GM18499 (cell line): Measurements from ENCODE around the gene GALNTL6.
A peak's percentile ranks its signal among the peaks of the same experiment; 100 is the strongest.
"Not testable (repeated sequence)": the region's sequence is repeated elsewhere in the genome, so short reads cannot be mapped to it uniquely, and the experiment has no call there.

ENCODE experiments used
- ATAC-seq: cut with Tn5 transposase; IDR thresholded peaks from one replicate; pipeline ENCODE4 v1.9.1; 2021; ENCODE audit warnings: moderate number of reproducible peaks; ENCODE audit not compliant: insufficient read depth, unreplicated experiment

GALNTL6 gene

DNA sequence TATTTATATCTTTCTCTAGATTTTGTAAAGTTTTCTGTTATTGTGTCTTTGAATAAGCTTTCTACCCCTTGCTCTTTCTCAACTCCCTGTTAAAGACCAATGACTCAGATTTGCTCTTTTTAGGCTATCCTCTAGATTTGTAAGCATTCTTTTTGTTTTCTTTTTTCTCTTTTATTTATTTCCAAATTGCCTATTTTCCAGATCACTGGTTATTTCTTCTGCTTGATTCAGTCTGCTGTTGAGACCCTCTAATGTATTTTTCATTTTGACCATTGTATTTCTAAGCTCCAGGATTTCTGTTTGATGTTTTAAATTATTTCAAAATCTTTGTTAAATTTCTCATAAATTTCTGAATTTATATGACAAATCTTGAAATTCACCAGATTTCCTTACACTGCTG, 892.8 kb downstream of the GALNTL6 start:
- no peak for ATAC-seq

- no peak for ATAC-seq
These were observed 894.4 kb downstream of the GALNTL6 start for GRCh38 chr4:172707622-172708021.

- ATAC-seq = no peak
These were observed 895.0 kb downstream of the GALNTL6 start for GRCh38 chr4:172708184-172708583.

DNA sequence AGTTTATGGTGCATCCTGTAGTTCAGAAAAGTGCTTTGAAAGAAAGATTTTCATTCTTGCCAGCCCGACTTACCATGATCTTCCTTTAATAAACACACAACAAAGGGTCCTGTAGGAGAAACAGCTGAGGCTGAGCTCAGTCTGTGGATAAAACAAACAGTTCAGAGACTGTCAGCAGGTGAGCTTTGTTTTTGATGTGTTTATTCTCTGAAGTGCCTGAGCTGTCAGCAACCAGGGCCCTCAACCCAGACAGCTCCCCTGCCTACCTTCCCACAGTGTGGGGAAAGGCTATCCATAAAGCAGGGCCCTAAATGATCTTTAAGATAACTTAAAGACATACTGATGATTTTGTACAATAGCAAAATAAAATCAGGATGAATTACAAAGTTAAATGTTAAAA, 896.2 kb downstream of the GALNTL6 start:
- no peak for ATAC-seq

DNA sequence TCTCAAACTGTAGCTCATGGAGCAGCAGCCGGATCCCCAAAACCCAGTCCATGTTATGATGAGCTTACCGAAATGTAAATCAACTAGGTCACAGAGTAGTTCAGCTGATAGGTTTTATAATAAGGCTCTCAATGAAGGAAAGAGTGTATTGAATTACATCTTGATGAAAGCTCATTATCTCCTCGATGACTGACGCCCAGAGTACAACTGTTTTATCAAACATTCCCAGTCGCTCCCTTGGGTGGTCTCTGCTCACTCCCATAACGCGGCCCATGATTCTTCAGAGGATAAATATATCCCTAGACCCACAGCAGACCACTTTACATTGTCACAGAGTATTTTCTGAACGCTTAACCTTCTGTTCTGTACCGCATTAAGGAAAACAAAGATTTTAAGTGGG, 903.1 kb downstream of the GALNTL6 start:
- ATAC-seq = no peak

DNA sequence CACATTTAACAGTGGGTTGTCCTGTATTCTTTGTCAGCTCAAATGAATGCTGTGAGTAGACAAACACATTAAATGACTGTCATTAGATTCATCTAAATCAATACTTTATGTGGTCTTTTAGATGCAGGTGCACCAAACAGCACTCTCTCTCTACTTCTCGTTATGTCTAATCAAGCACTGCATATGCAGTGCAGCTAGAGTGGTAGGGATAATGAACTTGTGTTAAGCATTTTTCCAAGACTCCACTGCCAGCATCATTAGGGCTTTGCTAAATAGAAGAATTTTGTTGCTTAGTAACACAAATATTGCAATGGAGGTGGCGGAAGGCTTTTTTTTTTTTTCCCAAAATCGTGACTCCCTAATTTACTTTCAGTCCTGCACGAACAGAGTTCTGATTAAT, 908.5 kb downstream of the GALNTL6 start:
- no peak for ATAC-seq

GRCh38 chr4:172725581-172725980, 912.4 kb downstream of the GALNTL6 start:
- ATAC-seq = no peak

DNA sequence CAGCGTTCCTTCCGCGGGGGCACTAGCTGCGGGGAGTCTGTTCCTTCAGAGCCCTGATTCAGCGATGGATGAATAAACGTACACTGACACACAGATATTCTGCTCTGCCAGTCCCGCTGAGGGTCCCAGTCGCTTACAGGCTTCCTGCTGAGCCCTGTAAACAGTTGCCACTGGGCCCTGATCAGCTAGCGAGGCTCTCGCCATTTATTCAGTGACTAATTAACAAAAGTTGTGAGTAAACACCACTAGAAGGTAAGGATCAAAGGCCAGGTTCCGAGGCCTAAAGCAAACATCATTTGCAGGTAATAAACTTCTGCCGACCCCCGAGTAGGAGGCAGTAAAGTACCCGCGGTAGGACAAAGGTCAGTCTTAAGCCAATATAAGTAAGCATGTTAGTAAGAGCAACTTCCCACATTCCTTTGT, 912.8 kb downstream of the GALNTL6 start:
- ATAC-seq = no peak

DNA sequence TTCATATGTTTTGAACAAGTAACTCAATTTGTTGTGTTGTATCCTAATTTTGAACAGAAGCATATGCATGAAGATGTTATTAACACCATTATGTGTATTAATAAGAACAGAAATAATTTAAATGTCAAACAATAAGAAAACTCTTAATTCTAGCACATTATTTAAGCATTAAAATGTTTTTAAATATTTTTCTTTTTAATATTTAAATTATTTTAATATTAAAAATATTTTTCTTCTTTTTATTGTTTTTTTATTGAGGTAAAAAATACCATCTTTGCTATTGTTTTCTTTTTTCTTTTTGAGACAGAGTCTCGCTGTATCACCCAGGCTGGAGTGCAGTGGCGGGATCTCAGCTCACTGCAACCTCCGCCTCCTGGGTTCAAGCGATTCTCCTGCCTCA, 914.4 kb downstream of the GALNTL6 start:
- ATAC-seq = no peak

GRCh38 chr4:172733645-172734044, 920.4 kb downstream of the GALNTL6 start:
- ATAC-seq = not testable (repeated sequence)

GRCh38 chr4:172734555-172734954, 921.4 kb downstream of the GALNTL6 start:
- ATAC-seq = no peak

GRCh38 chr4:172736046-172736445, 922.8 kb downstream of the GALNTL6 start:
- ATAC-seq = no peak

- ATAC-seq = peak; percentile 99
These were observed 927.2 kb downstream of the GALNTL6 start for GRCh38 chr4:172740434-172740833.

DNA sequence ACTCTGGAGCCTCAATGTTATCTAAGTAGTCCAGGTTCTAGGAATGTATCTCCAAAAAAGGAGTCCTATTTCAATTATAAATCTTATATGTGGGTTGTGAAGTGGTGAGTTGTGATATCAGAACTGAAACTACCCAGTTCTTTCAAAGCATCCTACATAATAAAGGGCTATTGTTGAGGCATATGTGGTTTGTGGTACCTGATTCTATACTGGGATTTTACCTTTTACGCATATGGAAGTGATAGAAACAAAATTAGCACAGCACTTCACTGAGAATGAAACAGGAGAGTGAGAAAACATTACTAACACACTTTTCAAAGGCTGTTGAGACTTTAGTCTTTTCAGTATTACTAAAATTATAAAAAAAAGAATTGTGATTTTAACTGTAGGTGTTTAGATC, 937.7 kb downstream of the GALNTL6 start:
- peak; percentile 99 for ATAC-seq

GRCh38 chr4:172751550-172751949, 938.3 kb downstream of the GALNTL6 start:
- ATAC-seq = no peak

GRCh38 chr4:172758586-172759340, 945.6 kb downstream of the GALNTL6 start:
- ATAC-seq = no peak

GRCh38 chr4:172760512-172760911, 947.3 kb downstream of the GALNTL6 start:
- ATAC-seq = no peak

GRCh38 chr4:172762895-172763294, 949.7 kb downstream of the GALNTL6 start:
- no peak for ATAC-seq

DNA sequence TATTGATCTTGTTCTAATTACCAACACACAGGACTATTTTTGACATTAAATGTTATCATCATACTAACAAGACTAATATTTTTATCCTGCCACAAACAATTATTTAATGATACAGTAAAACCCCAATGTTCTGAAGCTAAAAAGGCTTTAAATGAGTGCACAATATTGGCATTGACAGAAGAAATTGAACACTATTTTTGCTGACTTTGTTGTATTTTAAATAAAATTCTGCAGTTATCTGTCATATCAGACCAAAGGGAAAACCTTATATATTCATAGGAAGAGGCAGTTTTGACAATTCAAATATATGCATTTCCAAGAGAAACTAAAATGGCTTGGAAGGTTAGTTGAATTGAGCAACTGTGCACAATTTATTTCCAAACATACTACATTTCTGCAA, 957.6 kb downstream of the GALNTL6 start:
- no peak for ATAC-seq

GRCh38 chr4:172772781-172773180, 959.6 kb downstream of the GALNTL6 start:
- no peak for ATAC-seq

DNA sequence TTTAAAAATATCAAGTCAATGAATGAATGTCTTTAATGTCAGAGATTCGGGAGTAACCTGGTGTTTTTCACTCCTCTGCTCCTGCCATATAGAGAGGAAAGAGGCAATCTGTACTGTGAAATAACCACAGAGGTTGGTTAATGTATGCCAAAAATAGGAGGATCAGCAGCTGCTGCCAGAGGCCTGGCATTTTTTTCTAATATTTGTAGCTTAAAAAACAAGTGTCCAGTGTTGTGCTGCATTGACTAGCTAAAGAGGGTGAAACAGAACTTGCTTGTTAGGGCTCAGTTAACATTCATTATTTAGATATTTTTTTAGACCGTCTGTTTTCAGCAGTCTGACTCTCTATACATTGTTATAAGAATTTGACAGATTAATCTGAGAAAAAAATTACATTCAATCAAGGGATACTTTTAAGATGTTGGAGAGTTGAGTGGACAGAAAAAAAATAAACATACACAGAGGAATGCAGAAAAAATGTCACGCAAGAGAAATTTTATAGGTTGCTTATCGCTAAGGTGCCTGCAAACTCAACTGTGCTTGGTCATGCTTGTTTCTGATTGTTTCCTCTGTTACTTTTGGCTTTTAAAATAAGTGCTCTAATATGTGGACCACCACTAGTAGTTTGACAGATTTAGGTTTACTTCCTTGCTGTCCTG, 963.1 kb downstream of the GALNTL6 start:
- no peak for ATAC-seq
